GM12878 (cell line): Measurements from ENCODE around the gene ENOX2. TPM values are rescaled to one million over a fixed set of nuclear protein-coding genes. Genes with fewer than 3 reads are reported as not detected.

Experiments used
- ATAC-seq: fragments of 200-7000 bp; cut with Tn5 transposase; 3 replicates; pipeline ENCODE4 v1.9.1; 2020; ENCODE audit warnings: mild to moderate bottlenecking, moderate library complexity
- BruUV-seq: library from RNA; stranded (reverse); fragments of 400-500 nt; replicated peaks from 2 replicates; lab custom pipeline; 2021; lab: Mats Ljungman, UMichigan
- CTCF ChIA-PET: fragments of 300-600 bp; sonication (Branson Sonifier 250); formaldehyde crosslinking; extraction: SDS; loops from one replicate; lab custom pipeline; 2021; ENCODE audit warnings: inconsistent platforms; lab: Yijun Ruan, JAX
- POLR2A ChIA-PET: fragments of 350-600 bp; formaldehyde crosslinking; extraction: SDS; loops from one replicate; lab custom pipeline; 2021; ENCODE audit warnings: inconsistent platforms; lab: Charles Lee
- RAD21 ChIA-PET: fragments of 300-600 bp; sonication (Branson Sonifier 250); formaldehyde crosslinking; loops from one replicate; lab custom pipeline; 2023; ENCODE audit warnings: antibody characterized with exemption; ENCODE audit not compliant: unreplicated experiment; lab: Charles Lee
- SMC1A ChIA-PET: fragments of 300-600 bp; sonication (Branson Sonifier 250); formaldehyde crosslinking; loops from one replicate; lab custom pipeline; 2023; ENCODE audit not compliant: unreplicated experiment, uncharacterized antibody; lab: Charles Lee
- DNase-seq: peaks from one replicate; pipeline ENCODE4 v3.0.0-alpha.2; 2011; ENCODE audit warnings: low read depth, low spot score
- FAIRE-seq: peaks from 3 replicates; lab custom pipeline; 2011; peaks lifted over from hg19 to GRCh38; lab: Jason Lieb, UNC
- H2AFZ ChIP-seq: 2 replicates; pipeline ENCODE4 v1.6.0; 2011; ENCODE audit warnings: low read depth, low read length, control low read depth; ENCODE audit not compliant: control insufficient read depth
- H3K27ac ChIP-seq: 2 replicates; pipeline ENCODE4 v1.5.1; 2011; ENCODE audit warnings: control low read depth; ENCODE audit not compliant: control insufficient read depth, insufficient read depth
- H3K27me3 ChIP-seq, 2 experiments: replicated peaks in 1 of 2; 2 replicates each; pipeline versions ENCODE4 v1.6.0 to v1.6.1; 2011; ENCODE audit warnings: low read length in 1 of 2; ENCODE audit not compliant: control insufficient read depth in 2 of 2, insufficient read depth in 2 of 2
- H3K36me3 ChIP-seq, 2 experiments: 2 replicates each; pipeline ENCODE4 v1.5.1; 2011; ENCODE audit warnings: low read length in 1 of 2; ENCODE audit not compliant: control insufficient read depth in 2 of 2, insufficient read depth in 2 of 2
- H3K4me1 ChIP-seq: 2 replicates; pipeline ENCODE4 v1.6.1; 2011; ENCODE audit warnings: mild to moderate bottlenecking, low read length, moderate library complexity, mixed read lengths; ENCODE audit not compliant: control insufficient read depth, insufficient read depth
- H3K4me2 ChIP-seq: 2 replicates; pipeline ENCODE4 v1.6.0; 2011; ENCODE audit warnings: control low read depth; ENCODE audit not compliant: control insufficient read depth, insufficient read depth
- H3K4me3 ChIP-seq: fragments of 200-600 bp; sonication (generic); 2 replicates; pipeline ENCODE4 v1.5.1; 2016
- H3K79me2 ChIP-seq: 2 replicates; pipeline ENCODE4 v1.6.0; 2011; ENCODE audit warnings: low read length; ENCODE audit not compliant: control insufficient read depth, insufficient read depth
- H3K9ac ChIP-seq: 2 replicates; pipeline ENCODE4 v1.8.0; 2011; ENCODE audit warnings: low read length, control low read depth, mixed read lengths; ENCODE audit not compliant: control insufficient read depth, insufficient read depth
- H3K9me3 ChIP-seq: replicated peaks from 3 replicates; pipeline ENCODE4 v1.5.1; 2011; ENCODE audit warnings: mild to moderate bottlenecking, low read length; ENCODE audit not compliant: control insufficient read depth, insufficient read depth
- H4K20me1 ChIP-seq: 2 replicates; pipeline ENCODE4 v1.6.0; 2011; ENCODE audit not compliant: control insufficient read depth, insufficient read depth
- EED ChIP-seq: sonication (generic); IDR thresholded peaks from 2 replicates; pipeline ENCODE4 v1.6.1; 2016; ENCODE audit warnings: antibody characterized with exemption, low read depth
- KLF5 ChIP-seq: fragments of 450-650 bp; IDR thresholded peaks from 2 replicates; pipeline ENCODE4 v1.6.1; 2014; ENCODE audit warnings: mild to moderate bottlenecking; ENCODE audit not compliant: partially characterized antibody
- NRF1 ChIP-seq: conservative IDR thresholded peaks from 2 replicates; pipeline ENCODE4 v1.6.1; 2011; ENCODE audit warnings: mild to moderate bottlenecking, low read depth, low read length, improper control_type of control experiment
- RFX5 ChIP-seq: IDR thresholded peaks from 2 replicates; pipeline ENCODE4 v1.6.1; 2011; ENCODE audit warnings: low read depth, low read length, improper control_type of control experiment
- SMAD5 ChIP-seq: IDR thresholded peaks from 2 replicates; pipeline ENCODE4 v1.6.1; 2016; ENCODE audit warnings: antibody characterized with exemption, low read depth
- SMARCA5 ChIP-seq: fragments of 450-650 bp; IDR thresholded peaks from 2 replicates; pipeline ENCODE4 v1.6.1; 2017; ENCODE audit warnings: mild to moderate bottlenecking
- SPI1 ChIP-seq: IDR thresholded peaks from 2 replicates; pipeline ENCODE4 v1.6.1; 2011; ENCODE audit warnings: low read depth, mild to moderate bottlenecking, low read length, moderate library complexity, borderline replicate concordance; ENCODE audit not compliant: insufficient read depth
- TCF7 ChIP-seq: IDR thresholded peaks from 2 replicates; pipeline ENCODE4 v1.6.1; 2014; ENCODE audit warnings: antibody characterized with exemption, borderline replicate concordance
- WGBS: methylation state at CpG from one replicate; pipeline ENCODE4 v1.1.6; 2016; ENCODE audit warnings: low lambda C conversion rate; ENCODE audit not compliant: insufficient replicate concordance, insufficient coverage; ENCODE audit errors: missing lambda C conversion rate; 5-methylcytosine and 5-hydroxymethylcytosine counted together
- in situ Hi-C: fragments of 300-500 bp; cut with MboI; formaldehyde crosslinking; loops from 9 replicates; pipeline ENCODE4 v1.14.3; 2018; ENCODE audit warnings: mixed read lengths
- intact Hi-C: fragments of 100-400 bp; cut with micrococcal nuclease; formaldehyde crosslinking; loops from one replicate; pipeline ENCODE4 v1.14.2; 2022; ENCODE audit not compliant: unreplicated experiment
- polyA plus RNA-seq, 11 experiments: library from polyadenylated mRNA; depleted of rRNA in 4 of 11; unstranded in 6 of 11; stranded (reverse) in 5 of 11; fragments of >200 nt; fragmentation: Nextera tagmentation in 4 of 11; fragmentation: Illumina TruSeq in 1 of 11; extraction: Ambion mirVana in 4 of 11; extraction: Trizol in 1 of 11; gene quantifications; 1 replicate in 1 of 11; 2 replicates in 10 of 11; pipeline versions ENCODE4 v1.2.1 to v1.2.3, GENCODE V29; 2011 to 2016; ENCODE audit warnings: inconsistent platforms in 2 of 11, missing spikeins in 2 of 11, low read depth in 1 of 11
- total RNA-seq, 4 experiments: library from RNA; depleted of rRNA in 3 of 4; stranded (reverse); fragments of >200 nt in 3 of 4; fragmentation: Illumina TruSeq in 1 of 4; extraction: Trizol in 1 of 4; gene quantifications; 2 replicates each; pipeline versions ENCODE4 v1.2.1 to v1.2.3, GENCODE V29; 2013 to 2021

Gene ENOX2
- total and polyA plus RNA-seq, 10 of the 15 experiments (the other 5 are each of a cell fraction or from before 2014, with no cell fraction given): 3.2 to 13.0 (median 7.7) TPM

DNA sequence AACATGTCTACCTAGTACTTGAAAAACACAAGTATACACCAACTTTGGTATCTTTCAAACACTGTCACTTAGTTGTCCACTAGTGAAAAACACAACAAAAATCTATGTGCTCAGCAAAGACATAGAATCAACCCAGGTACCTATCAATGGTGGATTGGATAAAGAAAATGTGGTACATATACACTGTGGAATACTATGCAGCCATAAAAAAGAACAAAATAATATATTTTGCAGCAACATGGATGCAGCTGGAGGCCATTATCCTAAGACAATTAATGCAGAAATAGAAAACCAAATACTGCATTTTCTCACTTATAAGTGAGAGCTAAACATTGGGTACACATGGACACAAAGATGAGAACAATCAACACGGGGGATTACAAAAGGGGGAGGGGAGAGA lies 148.7 kb downstream of the ENOX2 start:
- no peak overlapping the region for H3K4me3 ChIP-seq
- ChIA-PET POLR2A (no interaction called here), RAD21 (no interaction called here), SMC1A (interaction anchor here (1.0 kb wide), 1 partner anchor 45 kb away, joined by 8 read pairs; no protein-coding TSS in a partner anchor), CTCF (no interaction called here)
- intact Hi-C loops: no loop called here
- H3K36me3 ChIP-seq: no peaks in the 10 kb centered on the region
- in situ Hi-C loops: no loop called here
- no peak overlapping the region for H3K4me2 ChIP-seq
- no peak for TF ChIP-seq SMAD5
- no peak for TF ChIP-seq SMARCA5
- TF ChIP-seq TCF7: no peak
- no peak for TF ChIP-seq EED
- TF ChIP-seq KLF5: no peak
- no peaks in the 10 kb centered on the region for H3K79me2 ChIP-seq
- no peak overlapping the region for H3K27ac ChIP-seq
- H2AFZ ChIP-seq: no peak overlapping the region
- FAIRE-seq (no peak), DNase-seq (no peak), ATAC-seq (no peak)
- BruUV-seq: no TSS peak
- no peaks in the 10 kb centered on the region for H3K9me3 ChIP-seq
- no peaks in the 10 kb centered on the region for H3K4me1 ChIP-seq
- H3K9ac ChIP-seq: no peak overlapping the region
- 53% methylated on average over 1 of the region's 1 CpG for WGBS
- no peaks in the 10 kb centered on the region for H4K20me1 ChIP-seq
- H3K27me3 ChIP-seq: no peaks in the 10 kb centered on the region

DNA sequence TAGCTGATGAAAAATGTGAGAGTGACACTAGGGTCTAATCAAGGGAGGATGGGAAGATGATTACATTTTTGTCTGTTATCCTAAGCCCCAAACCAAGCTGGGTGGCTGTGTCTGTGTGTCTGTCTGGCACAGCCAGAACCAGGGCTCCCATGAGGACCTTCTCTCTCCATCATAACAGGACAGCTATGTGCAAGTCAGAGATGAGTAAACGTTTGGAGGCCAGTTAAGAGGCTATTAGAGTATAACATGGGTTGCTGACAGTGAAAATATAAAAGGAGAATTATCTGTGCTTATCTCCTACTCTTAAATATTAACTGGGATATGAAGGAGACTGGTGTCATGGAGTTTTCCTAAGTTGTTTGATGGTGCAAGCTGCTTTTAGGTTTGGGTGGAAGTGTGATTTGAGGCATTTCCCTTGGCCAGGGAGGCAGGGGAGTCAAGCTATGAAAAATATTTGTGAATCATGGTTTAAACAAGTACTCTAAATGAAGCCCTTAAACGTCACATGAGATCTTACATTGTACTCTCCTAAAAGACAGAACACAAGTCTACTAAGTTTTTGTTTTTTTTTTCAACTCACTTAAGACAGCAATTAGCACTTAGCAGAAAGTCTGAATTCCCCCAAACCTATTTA lies 156.2 kb downstream of the ENOX2 start:
- no peak for FAIRE-seq
- CTCF ChIA-PET: interaction anchor here (1.0 to 1.2 kb wide), 2 partner anchors 171 to 228 kb away, joined by 3 read pairs; no protein-coding TSS in a partner anchor
- BruUV-seq: no TSS peak

More for the DNA sequence above, 156.2 kb downstream of the ENOX2 start:
- RAD21 ChIA-PET: no interaction called here
- Histone ChIP-seq H3K9me3 (no peaks in the 10 kb centered on the region), H3K27me3 (no peaks in the 10 kb centered on the region), H3K4me3 (no peak overlapping the region), H3K9ac (no peak overlapping the region), H2AFZ (no peak overlapping the region), H3K27ac (no peak overlapping the region), H3K79me2 (no peaks in the 10 kb centered on the region), H3K4me1 (no peaks in the 10 kb centered on the region), H3K4me2 (no peak overlapping the region), H3K36me3 (no peaks in the 10 kb centered on the region), H4K20me1 (no peaks in the 10 kb centered on the region)
- TF ChIP-seq NRF1 (no peak), SPI1 (no peak), RFX5 (no peak)
- ATAC-seq (no peak), DNase-seq (no peak)
- intact Hi-C loops (no loop called here), in situ Hi-C loops (no loop called here)
- WGBS: 33% methylated on average over 2 of the region's 2 CpGs
- SMC1A ChIA-PET: interaction anchor here (1.5 kb wide), 1 partner anchor 10 kb away, joined by 4 read pairs; no protein-coding TSS in a partner anchor
- POLR2A ChIA-PET: no interaction called here
